Thoracic aorta (tissue), 2 donors: ENCODE results near the gene ABCG1. TPM values are rescaled to one million over a fixed set of nuclear protein-coding genes. Genes with fewer than 3 reads are reported as not detected.

Experiments used
- ATAC-seq: fragments of 150-250 bp; one replicate; pipeline ENCODE4 v1.8.0; 2017; ENCODE audit warnings: low read depth; ENCODE audit not compliant: insufficient number of reproducible peaks, low FRiP score
- DNase-seq: peaks from one replicate; pipeline ENCODE4 v3.0.0-alpha.2; 2020; ENCODE audit warnings: low spot score
- H3K27ac ChIP-seq, 2 donors: fragments of 200-600 bp; sonication (generic); 1 replicate in 1 of 2; 2 replicates in 1 of 2; pipeline ENCODE4 v1.5.1; 2016; ENCODE audit warnings: mild to moderate bottlenecking in 2 of 2, moderate library complexity in 2 of 2
- H3K27me3 ChIP-seq: fragments of 200-600 bp; sonication (generic); replicated peaks from 2 replicates; pipeline ENCODE4 v1.6.0; 2016; ENCODE audit warnings: mild to moderate bottlenecking; ENCODE audit not compliant: insufficient read depth
- H3K36me3 ChIP-seq: fragments of 200-600 bp; sonication (generic); one replicate; pipeline ENCODE4 v1.5.1; 2016
- H3K4me1 ChIP-seq, 2 donors: fragments of 200-600 bp; sonication (generic); 1 replicate in 1 of 2; 2 replicates in 1 of 2; pipeline versions ENCODE4 v1.5.1 to v1.6.0; 2016; ENCODE audit warnings: low read depth in 2 of 2, mild to moderate bottlenecking in 1 of 2; ENCODE audit not compliant: control insufficient read depth in 1 of 2
- H3K4me3 ChIP-seq: fragments of 200-600 bp; sonication (generic); 2 replicates; pipeline ENCODE4 v1.5.1; 2016; ENCODE audit warnings: mild to moderate bottlenecking
- H3K9me3 ChIP-seq: fragments of 200-600 bp; sonication (generic); 2 replicates; pipeline ENCODE4 v1.5.1; 2016
- CTCF ChIP-seq: fragments of 200-600 bp; sonication (generic); IDR thresholded peaks from one replicate; pipeline ENCODE4 v1.5.1; 2019; ENCODE audit warnings: antibody characterized with exemption
- total RNA-seq, 2 donors: library from RNA; depleted of rRNA; stranded (reverse); fragments of >200 nt; gene quantifications; one replicate each; pipeline versions ENCODE4 v1.1.0 to v1.2.3, GENCODE V29; 2016

The ABCG1 gene
- total RNA-seq, 2 donors from 2014 or later, result 15.6 to 20.6 TPM

GRCh38 chr21:42182713-42183371, 36.1 kb upstream of the ABCG1 start:
- H3K4me3 ChIP-seq, result no peak overlapping the region
- no peaks in the 10 kb centered on the region for H3K9me3 ChIP-seq
- DNase-seq (no peak), ATAC-seq (no peak)
- no peaks in the 10 kb centered on the region for H3K27me3 ChIP-seq
- no peaks in the 10 kb centered on the region for H3K36me3 ChIP-seq
- no peaks in the 10 kb centered on the region for H3K4me1 ChIP-seq
- no peak for TF ChIP-seq CTCF
- no peak overlapping the region for H3K27ac ChIP-seq

GRCh38 chr21:42183374-42184266, 35.3 kb upstream of the ABCG1 start:
- Histone ChIP-seq H3K4me1 (no peaks in the 10 kb centered on the region), H3K27ac (no peak overlapping the region), H3K9me3 (no peaks in the 10 kb centered on the region), H3K27me3 (no peaks in the 10 kb centered on the region), H3K36me3 (no peaks in the 10 kb centered on the region), H3K4me3 (no peak overlapping the region)
- DNase-seq, result no peak
- TF ChIP-seq CTCF, result no peak
- no peak for ATAC-seq

- H3K27ac ChIP-seq, result no peak overlapping the region
- TF ChIP-seq CTCF, result no peak
- no peak overlapping the region for H3K4me3 ChIP-seq
- H3K36me3 ChIP-seq, result no peaks in the 10 kb centered on the region
- H3K27me3 ChIP-seq, result no peaks in the 10 kb centered on the region
- no peaks in the 10 kb centered on the region for H3K9me3 ChIP-seq
- H3K4me1 ChIP-seq, result no peaks in the 10 kb centered on the region
- DNase-seq (no peak), ATAC-seq (no peak)
Measured at GRCh38 chr21:42186591-42186990, 32.3 kb upstream of the ABCG1 start.

DNA sequence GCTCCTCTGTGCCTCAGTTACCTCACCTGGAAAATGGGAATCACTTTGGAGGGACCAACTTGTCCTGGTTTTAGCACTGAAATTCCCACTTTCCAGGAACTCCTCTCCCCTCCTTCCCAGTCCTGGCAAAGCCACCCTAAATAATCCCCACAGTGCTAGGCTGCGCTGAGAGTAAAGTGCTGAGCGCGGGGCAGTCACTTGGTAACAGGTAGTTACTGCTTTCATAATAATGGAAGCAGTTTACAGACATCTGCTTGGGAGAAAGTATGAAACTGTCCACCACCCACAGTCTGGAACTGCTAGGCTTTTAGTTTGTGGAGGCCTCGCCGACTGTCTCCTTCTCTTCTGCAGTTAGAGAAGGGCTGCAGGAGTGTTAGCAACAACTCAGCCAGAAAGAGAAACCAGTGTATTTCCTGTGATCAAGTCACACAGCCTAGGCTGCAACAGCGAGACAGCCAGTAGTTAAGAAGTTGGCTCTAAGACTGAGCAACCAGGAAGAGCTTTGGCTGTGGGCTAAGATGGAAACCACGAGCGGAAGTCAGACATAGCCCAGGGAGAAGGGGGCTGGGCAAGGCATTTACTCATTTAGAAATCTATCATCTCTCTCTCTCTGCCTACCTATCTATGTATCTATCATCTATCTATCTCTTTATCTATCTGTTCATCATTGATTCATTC, 30.8 kb upstream of the ABCG1 start:
- no peak for ATAC-seq
- peak overlapping the region in 1 of 2 donors; percentile 23 for H3K27ac ChIP-seq

More for the DNA sequence above, 30.8 kb upstream of the ABCG1 start:
- no peak for DNase-seq
- Histone ChIP-seq H3K27me3 (no peaks in the 10 kb centered on the region), H3K36me3 (no peaks in the 10 kb centered on the region), H3K4me1 (no peaks in the 10 kb centered on the region), H3K4me3 (no peak overlapping the region), H3K9me3 (no peaks in the 10 kb centered on the region)
- TF ChIP-seq CTCF, result no peak
